Measurements from ENCODE around the gene BEX2.

Gene BEX2

DNA sequence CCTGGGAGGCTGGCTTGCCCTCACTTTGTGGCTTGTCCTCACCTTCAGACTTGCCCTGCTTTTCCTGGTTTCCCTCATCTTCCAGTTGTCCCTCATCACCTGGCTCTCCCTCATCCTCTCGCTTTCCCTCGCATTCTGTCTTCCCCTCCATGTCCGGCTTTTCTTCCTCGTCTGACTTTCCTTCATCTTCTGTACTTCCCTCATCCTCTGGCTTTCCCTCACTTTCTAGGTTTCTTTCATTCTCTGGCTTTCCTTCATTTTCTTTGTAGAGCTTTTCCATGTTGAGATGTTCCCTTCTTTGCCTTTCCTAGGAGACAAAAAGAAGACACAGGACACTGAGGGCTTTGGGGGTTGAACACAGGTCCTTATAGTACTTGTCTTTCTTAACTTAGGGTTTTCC is 36.5 kb downstream of the BEX2 start:
- H3K4me3 ChIP-seq (replicated peaks; ENCODE audit: low read depth, low read length) = no peak overlapping the region
- DNase-seq (ENCODE audit: extremely low read depth, low read depth) = no peak
- TF ChIP-seq, protein P1, sequence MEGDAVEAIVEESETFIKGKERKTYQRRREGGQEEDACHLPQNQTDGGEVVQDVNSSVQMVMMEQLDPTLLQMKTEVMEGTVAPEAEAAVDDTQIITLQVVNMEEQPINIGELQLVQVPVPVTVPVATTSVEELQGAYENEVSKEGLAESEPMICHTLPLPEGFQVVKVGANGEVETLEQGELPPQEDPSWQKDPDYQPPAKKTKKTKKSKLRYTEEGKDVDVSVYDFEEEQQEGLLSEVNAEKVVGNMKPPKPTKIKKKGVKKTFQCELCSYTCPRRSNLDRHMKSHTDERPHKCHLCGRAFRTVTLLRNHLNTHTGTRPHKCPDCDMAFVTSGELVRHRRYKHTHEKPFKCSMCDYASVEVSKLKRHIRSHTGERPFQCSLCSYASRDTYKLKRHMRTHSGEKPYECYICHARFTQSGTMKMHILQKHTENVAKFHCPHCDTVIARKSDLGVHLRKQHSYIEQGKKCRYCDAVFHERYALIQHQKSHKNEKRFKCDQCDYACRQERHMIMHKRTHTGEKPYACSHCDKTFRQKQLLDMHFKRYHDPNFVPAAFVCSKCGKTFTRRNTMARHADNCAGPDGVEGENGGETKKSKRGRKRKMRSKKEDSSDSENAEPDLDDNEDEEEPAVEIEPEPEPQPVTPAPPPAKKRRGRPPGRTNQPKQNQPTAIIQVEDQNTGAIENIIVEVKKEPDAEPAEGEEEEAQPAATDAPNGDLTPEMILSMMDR (IDR thresholded peaks at IDR 0.05; ENCODE audit: low read depth, low read length, missing control alignments) = no peak

All from HFF-Myc (cell line).